Tibial artery (tissue), 4 donors: Measurements from ENCODE around the gene TRIM9.

Experiments
- DNase-seq, 2 donors: peaks; one replicate each; pipeline ENCODE4 v3.0.0-alpha.2; 2019
- H3K27ac ChIP-seq, 2 donors: fragments of 200-600 bp; sonication (generic) in 1 of 2; 1 replicate in 1 of 2; 2 replicates in 1 of 2; pipeline ENCODE4 v1.5.1; 2018 to 2019; ENCODE audit warnings: mild to moderate bottlenecking in 1 of 2
- H3K27me3 ChIP-seq, 2 donors: fragments of 200-600 bp; sonication (generic) in 1 of 2; one replicate each; pipeline versions ENCODE4 v1.5.1 to v1.6.0; 2016 to 2019
- H3K36me3 ChIP-seq, 3 donors: fragments of 200-600 bp; sonication (generic) in 2 of 3; one replicate each; pipeline ENCODE4 v1.5.1; 2016 to 2019; ENCODE audit warnings: mild to moderate bottlenecking in 2 of 3
- H3K4me1 ChIP-seq, 4 donors: fragments of 200-600 bp; sonication (generic) in 2 of 4; 1 replicate in 3 of 4; 2 replicates in 1 of 4; pipeline ENCODE4 v1.5.1; 2016 to 2019
- H3K4me3 ChIP-seq, 2 donors: fragments of 200-600 bp; sonication (generic) in 1 of 2; 1 replicate in 1 of 2; 2 replicates in 1 of 2; pipeline ENCODE4 v1.5.1; 2018 to 2019; ENCODE audit warnings: mild to moderate bottlenecking in 2 of 2
- H3K9me3 ChIP-seq, 3 donors: fragments of 200-600 bp; sonication (generic) in 1 of 3; one replicate each; pipeline ENCODE4 v1.5.1; 2016 to 2019
- intact Hi-C: fragments of 100-400 bp; cut with DNase I; formaldehyde crosslinking; loops from one replicate; pipeline ENCODE4 v1.15.0; 2023; ENCODE audit warnings: low total_unique reads
- TF ChIP-seq, protein P1 (sequence below), 2 experiments: fragments of 200-600 bp in 1 of 2; fragments of 450-650 bp in 1 of 2; IDR thresholded peaks; one replicate each; pipeline ENCODE4 v1.5.1; 2017 to 2019; ENCODE audit warnings: antibody characterized with exemption in 2 of 2, mild to moderate bottlenecking in 1 of 2, moderate library complexity in 1 of 2

The TRIM9 gene

GRCh38 chr14:51035611-51036192 lies 59.2 kb downstream of the TRIM9 start:
- Histone ChIP-seq H3K27ac (no peak overlapping the region), H3K36me3 (no peaks in the 10 kb centered on the region), H3K27me3 (no peaks in the 10 kb centered on the region), H3K4me1 (no peaks in the 10 kb centered on the region), H3K9me3 (no peaks in the 10 kb centered on the region), H3K4me3 (no peak overlapping the region)
- intact Hi-C loops = no loop called here
- TF ChIP-seq, protein P1, sequence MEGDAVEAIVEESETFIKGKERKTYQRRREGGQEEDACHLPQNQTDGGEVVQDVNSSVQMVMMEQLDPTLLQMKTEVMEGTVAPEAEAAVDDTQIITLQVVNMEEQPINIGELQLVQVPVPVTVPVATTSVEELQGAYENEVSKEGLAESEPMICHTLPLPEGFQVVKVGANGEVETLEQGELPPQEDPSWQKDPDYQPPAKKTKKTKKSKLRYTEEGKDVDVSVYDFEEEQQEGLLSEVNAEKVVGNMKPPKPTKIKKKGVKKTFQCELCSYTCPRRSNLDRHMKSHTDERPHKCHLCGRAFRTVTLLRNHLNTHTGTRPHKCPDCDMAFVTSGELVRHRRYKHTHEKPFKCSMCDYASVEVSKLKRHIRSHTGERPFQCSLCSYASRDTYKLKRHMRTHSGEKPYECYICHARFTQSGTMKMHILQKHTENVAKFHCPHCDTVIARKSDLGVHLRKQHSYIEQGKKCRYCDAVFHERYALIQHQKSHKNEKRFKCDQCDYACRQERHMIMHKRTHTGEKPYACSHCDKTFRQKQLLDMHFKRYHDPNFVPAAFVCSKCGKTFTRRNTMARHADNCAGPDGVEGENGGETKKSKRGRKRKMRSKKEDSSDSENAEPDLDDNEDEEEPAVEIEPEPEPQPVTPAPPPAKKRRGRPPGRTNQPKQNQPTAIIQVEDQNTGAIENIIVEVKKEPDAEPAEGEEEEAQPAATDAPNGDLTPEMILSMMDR (IDR thresholded peaks at IDR 0.05) = no peak
- no peak for DNase-seq

- TF ChIP-seq, protein P1 (IDR thresholded peaks at IDR 0.05) = no peak
- no peaks in the 10 kb centered on the region for H3K4me1 ChIP-seq
- intact Hi-C loops = no loop called here
- no peak overlapping the region for H3K4me3 ChIP-seq
- no peak for DNase-seq
- no peaks in the 10 kb centered on the region for H3K9me3 ChIP-seq
- H3K27ac ChIP-seq = no peak overlapping the region
- peaks cover 0 to 4% of the 10 kb centered on the region in 2 donors for H3K27me3 ChIP-seq
- H3K36me3 ChIP-seq = no peaks in the 10 kb centered on the region
These were observed 65.8 kb downstream of the TRIM9 start for GRCh38 chr14:51028851-51029754.

GRCh38 chr14:51028361-51028760 lies 66.5 kb downstream of the TRIM9 start:
- Histone ChIP-seq H3K36me3 (no peaks in the 10 kb centered on the region), H3K27me3 (peaks cover 0 to 4% of the 10 kb centered on the region in 2 donors), H3K4me1 (no peaks in the 10 kb centered on the region), H3K4me3 (no peak overlapping the region), H3K9me3 (no peaks in the 10 kb centered on the region), H3K27ac (no peak overlapping the region)
- intact Hi-C loops = no loop called here
- TF ChIP-seq, protein P1 (IDR thresholded peaks at IDR 0.05) = no peak
- no peak for DNase-seq

DNA sequence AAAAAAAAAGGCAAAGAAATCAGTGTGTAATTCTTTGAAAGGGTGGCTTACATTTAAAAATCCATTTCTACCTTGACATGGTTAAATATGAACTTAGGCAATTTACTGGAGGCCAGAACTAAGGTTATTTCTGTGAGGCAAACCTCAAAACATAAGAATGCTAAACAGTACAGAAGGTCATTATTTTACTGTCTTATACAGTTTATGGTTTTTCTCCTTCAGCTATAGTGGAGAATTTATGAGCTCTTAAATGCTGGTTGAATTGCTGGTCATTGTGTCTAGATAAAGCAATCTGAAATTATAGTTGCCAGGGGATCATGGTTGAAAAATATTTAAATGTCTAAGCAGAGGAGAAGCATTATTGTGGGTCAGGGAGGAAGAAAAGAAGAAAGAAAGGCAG lies 70.5 kb downstream of the TRIM9 start:
- no peak overlapping the region for H3K4me3 ChIP-seq
- H3K9me3 ChIP-seq = no peaks in the 10 kb centered on the region
- intact Hi-C loops = no loop called here
- H3K36me3 ChIP-seq = no peaks in the 10 kb centered on the region
- H3K4me1 ChIP-seq = peaks cover 0 to 5% (median 2%) of the 10 kb centered on the region in 4 donors
- TF ChIP-seq, protein P1 (IDR thresholded peaks at IDR 0.05) = no peak
- no peak for DNase-seq
- H3K27me3 ChIP-seq = peaks cover 0 to 4% of the 10 kb centered on the region in 2 donors
- no peak overlapping the region for H3K27ac ChIP-seq

- TF ChIP-seq, protein P1 (IDR thresholded peaks at IDR 0.05) = no peak
- no peak overlapping the region for H3K4me3 ChIP-seq
- intact Hi-C loops = no loop called here
- no peak for DNase-seq
- no peak overlapping the region for H3K27ac ChIP-seq
- no peaks in the 10 kb centered on the region for H3K36me3 ChIP-seq
- peaks cover 0 to 7% (median 5%) of the 10 kb centered on the region in 4 donors for H3K4me1 ChIP-seq
- H3K9me3 ChIP-seq = no peaks in the 10 kb centered on the region
- H3K27me3 ChIP-seq = peaks cover 0 to under 1% of the 10 kb centered on the region in 2 donors
These were observed 70.9 kb downstream of the TRIM9 start for GRCh38 chr14:51023964-51024363.
